A673 (cell line): Measurements from ENCODE around the gene AMIGO1. TPM values are rescaled to one million over a fixed set of nuclear protein-coding genes. Genes with fewer than 3 reads are reported as not detected.

Experiments
- BruUV-seq: library from RNA; stranded (reverse); fragments of 400-500 nt; replicated peaks from 2 replicates; lab custom pipeline; 2021; lab: Mats Ljungman, UMichigan
- CTCF ChIA-PET: fragments of 300-600 bp; sonication (Branson Sonifier 250); formaldehyde crosslinking; loops from one replicate; lab custom pipeline; 2022; ENCODE audit warnings: antibody characterized with exemption; lab: Charles Lee
- POLR2A ChIA-PET: fragments of 300-600 bp; sonication (Branson Sonifier 250); formaldehyde crosslinking; loops from one replicate; lab custom pipeline; 2022; ENCODE audit warnings: antibody characterized with exemption; ENCODE audit not compliant: low non-redundant PET; lab: Charles Lee
- DNase-seq: peaks from one replicate; pipeline ENCODE4 v3.0.0-alpha.2; 2015; ENCODE audit warnings: low spot score
- H3K27ac ChIP-seq: fragments of 200-600 bp; sonication (generic); 2 replicates; pipeline ENCODE4 v1.5.1; 2016; ENCODE audit warnings: mixed run types, low read depth, mild to moderate bottlenecking, mixed read lengths, antibody characterized with exemption, low read length; ENCODE audit not compliant: poor library complexity, severe bottlenecking
- H3K27me3 ChIP-seq: fragments of 200-600 bp; sonication (generic); replicated peaks from 2 replicates; pipeline ENCODE4 v1.6.1; 2017; ENCODE audit warnings: mixed run types, low read depth, mild to moderate bottlenecking, mixed read lengths, antibody characterized with exemption, low read length; ENCODE audit not compliant: insufficient read depth, poor library complexity
- H3K36me3 ChIP-seq: fragments of 200-600 bp; sonication (generic); 2 replicates; pipeline ENCODE4 v1.6.1; 2016; ENCODE audit warnings: mixed run types, mild to moderate bottlenecking, mixed read lengths, antibody characterized with exemption, low read length; ENCODE audit not compliant: insufficient read depth, poor library complexity, severe bottlenecking
- H3K4me1 ChIP-seq: fragments of 200-600 bp; sonication (generic); 2 replicates; pipeline ENCODE4 v1.6.1; 2017; ENCODE audit warnings: mixed run types, mild to moderate bottlenecking, mixed read lengths, antibody characterized with exemption, low read length; ENCODE audit not compliant: insufficient read depth, poor library complexity, severe bottlenecking
- H3K4me3 ChIP-seq: fragments of 200-600 bp; sonication (generic); 2 replicates; pipeline ENCODE4 v1.5.1; 2016; ENCODE audit warnings: low read depth, mixed run types, mild to moderate bottlenecking, mixed read lengths, low read length; ENCODE audit not compliant: poor library complexity, severe bottlenecking
- H3K9me3 ChIP-seq: fragments of 200-600 bp; sonication (generic); 2 replicates; pipeline ENCODE4 v1.6.1; 2016; ENCODE audit warnings: mixed run types, low read depth, mild to moderate bottlenecking, mixed read lengths, antibody characterized with exemption, low read length; ENCODE audit not compliant: poor library complexity, severe bottlenecking
- CTCF ChIP-seq: fragments of 300-800, 200-600 bp; sonication (generic); conservative IDR thresholded peaks from 2 replicates; pipeline ENCODE4 v1.5.1; 2017; ENCODE audit warnings: low read depth, mild to moderate bottlenecking, antibody characterized with exemption, low read length, moderate library complexity, mixed read lengths
- EZH2 ChIP-seq: fragments of 200-600 bp; sonication (generic); IDR thresholded peaks from 2 replicates; pipeline ENCODE4 v1.6.1; 2017; ENCODE audit warnings: borderline replicate concordance, low read depth, mild to moderate bottlenecking, mixed read lengths, antibody characterized with exemption, low read length; ENCODE audit not compliant: poor library complexity, severe bottlenecking
- intact Hi-C: fragments of 100-400 bp; cut with micrococcal nuclease; formaldehyde crosslinking; loops from one replicate; pipeline ENCODE4 v1.10.0; 2022; ENCODE audit not compliant: unreplicated experiment
- total RNA-seq: library from RNA; stranded (reverse); gene quantifications from 2 replicates; pipeline ENCODE4 v1.2.3, GENCODE V29; 2021

AMIGO1 gene
- total RNA-seq, 1 experiment from 2014 or later: 1.8 TPM

- Histone ChIP-seq H3K4me1 (peaks cover 8% of the 10 kb centered on the region), H3K27me3 (peaks cover 25% of the 10 kb centered on the region), H3K27ac (no peak overlapping the region), H3K4me3 (no peak overlapping the region), H3K9me3 (no peaks in the 10 kb centered on the region), H3K36me3 (peaks cover under 1% of the 10 kb centered on the region)
- intact Hi-C loops: no loop called here
- POLR2A ChIA-PET: no interaction called here
- no peak for DNase-seq
- TF ChIP-seq CTCF (no peak), EZH2 (no peak)
- no TSS peak for BruUV-seq
- CTCF ChIA-PET: no interaction called here
These were observed 27.3 kb downstream of the AMIGO1 start for GRCh38 chr1:109482242-109482641.

- intact Hi-C loops: no loop called here
- H3K9me3 ChIP-seq: no peaks in the 10 kb centered on the region
- H3K36me3 ChIP-seq: no peaks in the 10 kb centered on the region
- no peak overlapping the region for H3K4me3 ChIP-seq
- no TSS peak for BruUV-seq
- ChIA-PET POLR2A (no interaction called here), CTCF (no interaction called here)
- peaks cover 8% of the 10 kb centered on the region for H3K4me1 ChIP-seq
- peaks cover 31% of the 10 kb centered on the region for H3K27me3 ChIP-seq
- no peak for DNase-seq
- no peak for TF ChIP-seq CTCF
- TF ChIP-seq EZH2: no peak
- no peak overlapping the region for H3K27ac ChIP-seq
These were observed 27.9 kb downstream of the AMIGO1 start for GRCh38 chr1:109481646-109482045.

- POLR2A ChIA-PET: interaction anchor here (0.6 kb wide), 1 partner anchor 165 kb away, joined by 3 read pairs; no protein-coding TSS in a partner anchor
These were observed 29.6 kb downstream of the AMIGO1 start for GRCh38 chr1:109479901-109480300.

More at GRCh38 chr1:109479901-109480300, 29.6 kb downstream of the AMIGO1 start:
- no TSS peak for BruUV-seq
- TF ChIP-seq EZH2: no peak
- TF ChIP-seq CTCF: no peak
- CTCF ChIA-PET: no interaction called here
- no peak overlapping the region for H3K4me3 ChIP-seq
- H3K9me3 ChIP-seq: no peaks in the 10 kb centered on the region
- peaks cover 2% of the 10 kb centered on the region for H3K4me1 ChIP-seq
- H3K36me3 ChIP-seq: no peaks in the 10 kb centered on the region
- H3K27ac ChIP-seq: no peak overlapping the region
- peaks cover 48% of the 10 kb centered on the region for H3K27me3 ChIP-seq
- no peak for DNase-seq
- intact Hi-C loops: no loop called here
